GM12875 (cell line): ENCODE measurements around the gene PNLIP.

Experiments
- H3K4me3 ChIP-seq: one replicate; pipeline ENCODE4 v1.5.1; 2011; ENCODE audit warnings: low read depth, low read length, control low read depth
- TF ChIP-seq, protein P1 (sequence below): IDR thresholded peaks from 2 replicates; pipeline ENCODE4 v1.5.1; 2011; ENCODE audit warnings: low read depth, mild to moderate bottlenecking, control low read depth, inconsistent platforms, low read length, moderate library complexity, borderline replicate concordance; ENCODE audit not compliant: insufficient read depth

The PNLIP gene

DNA sequence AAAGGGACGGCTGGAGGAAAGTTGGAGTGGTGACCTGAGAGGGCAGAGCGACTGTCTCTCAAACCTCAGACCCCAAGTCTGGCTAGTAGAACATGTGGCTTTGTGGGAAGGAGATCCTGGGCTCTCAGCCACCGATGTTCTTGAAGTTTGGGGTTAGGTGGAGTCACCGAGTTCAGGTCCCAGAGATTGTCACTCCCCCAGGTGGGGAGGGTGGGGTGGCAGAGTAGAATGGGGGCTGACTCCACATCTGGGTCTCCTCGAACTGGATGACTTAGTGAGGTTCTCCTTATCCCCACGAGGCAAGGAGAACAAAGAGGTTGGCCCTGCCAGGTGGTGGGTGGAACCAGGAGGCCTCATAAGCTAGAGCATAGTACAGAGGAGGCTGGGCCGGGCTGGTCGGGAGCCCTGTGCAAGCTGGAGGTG, 60.3 kb downstream of the PNLIP start:
- TF ChIP-seq, protein P1, sequence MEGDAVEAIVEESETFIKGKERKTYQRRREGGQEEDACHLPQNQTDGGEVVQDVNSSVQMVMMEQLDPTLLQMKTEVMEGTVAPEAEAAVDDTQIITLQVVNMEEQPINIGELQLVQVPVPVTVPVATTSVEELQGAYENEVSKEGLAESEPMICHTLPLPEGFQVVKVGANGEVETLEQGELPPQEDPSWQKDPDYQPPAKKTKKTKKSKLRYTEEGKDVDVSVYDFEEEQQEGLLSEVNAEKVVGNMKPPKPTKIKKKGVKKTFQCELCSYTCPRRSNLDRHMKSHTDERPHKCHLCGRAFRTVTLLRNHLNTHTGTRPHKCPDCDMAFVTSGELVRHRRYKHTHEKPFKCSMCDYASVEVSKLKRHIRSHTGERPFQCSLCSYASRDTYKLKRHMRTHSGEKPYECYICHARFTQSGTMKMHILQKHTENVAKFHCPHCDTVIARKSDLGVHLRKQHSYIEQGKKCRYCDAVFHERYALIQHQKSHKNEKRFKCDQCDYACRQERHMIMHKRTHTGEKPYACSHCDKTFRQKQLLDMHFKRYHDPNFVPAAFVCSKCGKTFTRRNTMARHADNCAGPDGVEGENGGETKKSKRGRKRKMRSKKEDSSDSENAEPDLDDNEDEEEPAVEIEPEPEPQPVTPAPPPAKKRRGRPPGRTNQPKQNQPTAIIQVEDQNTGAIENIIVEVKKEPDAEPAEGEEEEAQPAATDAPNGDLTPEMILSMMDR: no peak

DNA sequence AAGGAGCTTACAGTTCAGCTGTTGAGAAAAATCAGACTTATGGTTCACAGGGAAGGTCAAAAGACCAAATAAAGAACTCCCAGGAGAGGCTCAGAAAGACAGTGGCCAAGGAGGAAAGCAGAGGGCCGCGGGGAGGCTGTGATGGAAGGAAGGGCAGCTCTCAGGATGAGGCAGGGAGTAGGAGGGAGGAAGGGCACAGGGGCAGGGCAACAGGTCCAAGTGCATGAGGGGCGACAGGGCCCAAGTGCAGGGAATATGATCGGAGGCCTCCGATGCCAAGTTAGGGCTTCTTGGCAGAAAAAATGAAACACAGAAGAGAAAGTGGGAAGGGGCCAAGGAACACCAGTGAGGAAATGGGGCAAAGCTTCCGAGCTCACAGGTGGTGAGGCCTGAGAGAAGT, 61.6 kb downstream of the PNLIP start:
- H3K4me3 ChIP-seq: no peak overlapping the region
- TF ChIP-seq, protein P1: no peak

More for the DNA sequence above, 60.3 kb downstream of the PNLIP start:
- no peak overlapping the region for H3K4me3 ChIP-seq

DNA sequence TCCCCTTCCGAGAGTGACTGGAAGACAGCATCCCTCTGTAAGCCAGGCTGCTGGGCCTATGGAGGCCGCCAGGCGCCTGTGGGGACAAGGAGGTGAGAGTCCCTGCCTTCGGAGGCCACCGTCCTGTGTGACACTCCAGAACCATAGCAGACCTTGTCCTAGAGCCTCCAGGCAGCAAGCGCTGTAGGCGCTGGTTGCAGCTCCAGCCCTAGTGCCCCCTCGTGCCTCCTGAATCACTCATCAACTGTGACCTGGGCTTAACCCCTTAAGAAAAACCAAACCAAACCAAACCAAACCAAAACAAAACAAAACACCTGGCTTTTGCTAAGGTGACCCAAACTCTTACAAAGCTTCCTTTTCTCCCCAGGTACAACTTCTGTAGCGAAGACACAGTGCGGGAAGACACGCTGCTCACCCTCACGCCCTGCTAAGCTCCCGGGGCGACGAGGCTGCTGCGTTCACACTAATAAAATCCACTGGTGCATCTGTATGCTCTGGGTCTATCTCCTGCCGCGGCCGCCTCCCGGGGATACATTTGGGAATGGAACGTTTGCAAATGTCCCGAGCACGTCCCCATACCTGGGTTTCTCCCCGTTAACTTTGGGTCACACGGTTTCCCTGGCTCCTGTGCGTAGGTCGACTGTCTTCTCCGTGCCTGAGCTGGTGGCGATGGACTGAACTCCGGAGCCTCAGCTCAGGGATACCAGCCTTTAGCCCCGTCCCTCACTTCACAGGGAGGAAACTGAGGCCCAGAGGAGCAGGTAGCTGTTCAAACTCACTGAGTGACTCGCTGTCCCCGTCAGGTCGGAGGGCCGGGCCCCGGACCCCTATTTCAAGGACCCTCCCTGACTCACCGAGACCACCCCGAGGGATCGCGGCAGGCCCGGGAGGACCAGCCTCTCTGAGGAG, 63.2 kb downstream of the PNLIP start:
- no peak overlapping the region for H3K4me3 ChIP-seq
- TF ChIP-seq, protein P1: no peak

DNA sequence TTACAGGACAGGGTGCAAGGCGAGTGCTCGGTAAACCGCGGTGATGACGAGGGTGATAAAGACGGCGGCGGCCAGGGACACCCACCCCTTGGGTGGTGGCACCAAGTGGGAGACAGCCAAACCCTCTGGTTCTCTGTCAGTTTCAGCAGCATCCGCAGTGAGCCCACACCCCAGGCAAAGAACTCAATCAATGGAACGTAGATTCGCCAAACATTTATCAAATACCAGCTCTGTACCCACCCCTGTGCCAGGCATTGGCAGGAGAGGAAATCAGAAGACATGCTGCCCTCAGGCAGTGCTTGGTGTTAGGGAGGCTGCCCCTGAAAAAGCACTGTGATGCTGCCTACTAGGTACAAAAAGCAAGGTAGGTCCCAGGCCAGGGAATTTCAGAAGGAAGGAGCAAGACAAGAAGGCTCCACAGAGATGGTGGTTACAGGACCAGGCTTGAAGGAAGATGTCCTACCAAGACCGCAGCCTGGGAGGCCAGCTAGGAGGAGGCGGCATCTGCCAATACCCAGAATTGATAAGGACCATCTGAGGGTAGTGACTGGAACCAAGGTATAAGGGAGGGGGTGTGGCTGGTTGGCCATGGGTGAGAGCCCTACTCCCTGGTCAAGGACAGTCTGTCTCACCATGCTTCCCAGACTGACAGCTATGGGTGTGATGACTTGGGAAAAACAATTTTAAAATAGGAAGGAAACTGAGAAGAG, 64.9 kb downstream of the PNLIP start:
- TF ChIP-seq, protein P1: no peak
- no peak overlapping the region for H3K4me3 ChIP-seq

DNA sequence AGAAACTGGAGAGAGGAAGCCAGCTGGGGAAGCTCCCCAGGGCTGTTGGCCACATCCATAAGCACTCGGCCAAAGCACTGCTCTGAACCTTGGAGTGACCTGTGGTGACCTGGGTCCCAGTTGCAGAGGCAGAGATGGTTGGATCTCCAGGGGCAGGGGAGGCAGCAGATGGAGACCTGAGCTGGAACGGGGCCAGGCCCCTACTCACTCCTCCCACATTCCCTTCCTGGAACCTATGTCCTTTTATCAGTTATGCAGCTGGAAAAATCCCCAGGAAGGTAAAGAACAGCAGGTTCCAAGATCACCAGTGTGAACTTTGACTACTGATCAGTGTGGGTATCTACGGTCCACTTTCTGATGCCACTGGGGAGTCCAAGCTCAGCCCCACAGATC, 65.4 kb downstream of the PNLIP start:
- no peak overlapping the region for H3K4me3 ChIP-seq
- TF ChIP-seq, protein P1: no peak

DNA sequence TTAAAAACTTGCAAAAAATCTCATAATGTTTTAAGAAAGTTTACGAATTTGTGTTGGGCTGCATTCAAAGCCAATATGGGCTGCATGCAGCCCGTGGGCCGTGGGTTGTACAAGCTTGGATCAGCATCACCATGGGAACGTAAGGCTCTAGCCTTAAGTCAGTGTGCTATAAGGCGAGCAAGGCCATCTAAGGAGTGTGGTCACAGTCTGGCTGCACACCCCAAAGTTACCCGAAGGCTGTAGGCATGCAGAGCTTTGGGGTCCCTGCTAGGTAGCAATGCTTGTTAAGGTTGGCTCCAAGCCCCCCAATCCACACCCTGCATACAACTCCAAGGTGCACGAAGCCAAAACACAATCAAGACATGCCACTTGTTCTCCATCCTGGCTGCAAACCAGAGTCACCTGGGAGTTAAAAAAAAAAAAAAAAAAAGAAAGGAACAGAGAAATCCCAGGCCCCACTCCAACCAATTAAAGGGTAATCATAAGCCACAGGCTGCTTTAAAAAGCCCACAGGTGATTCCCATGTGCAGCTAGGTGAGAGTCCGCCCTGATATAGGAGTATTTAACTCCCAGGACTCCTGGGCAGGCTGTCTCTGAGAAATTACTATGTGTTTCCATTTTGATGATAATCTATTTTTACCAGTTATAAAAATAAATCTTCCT, 66.5 kb downstream of the PNLIP start:
- H3K4me3 ChIP-seq: no peak overlapping the region
- TF ChIP-seq, protein P1: no peak
